ENCODE results near the gene FAM117A. TPM values are rescaled to one million over a fixed set of nuclear protein-coding genes. Genes with fewer than 3 reads are reported as not detected.

FAM117A gene, protein sequence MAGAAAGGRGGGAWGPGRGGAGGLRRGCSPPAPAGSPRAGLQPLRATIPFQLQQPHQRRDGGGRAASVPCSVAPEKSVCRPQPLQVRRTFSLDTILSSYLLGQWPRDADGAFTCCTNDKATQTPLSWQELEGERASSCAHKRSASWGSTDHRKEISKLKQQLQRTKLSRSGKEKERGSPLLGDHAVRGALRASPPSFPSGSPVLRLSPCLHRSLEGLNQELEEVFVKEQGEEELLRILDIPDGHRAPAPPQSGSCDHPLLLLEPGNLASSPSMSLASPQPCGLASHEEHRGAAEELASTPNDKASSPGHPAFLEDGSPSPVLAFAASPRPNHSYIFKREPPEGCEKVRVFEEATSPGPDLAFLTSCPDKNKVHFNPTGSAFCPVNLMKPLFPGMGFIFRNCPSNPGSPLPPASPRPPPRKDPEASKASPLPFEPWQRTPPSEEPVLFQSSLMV
- total RNA-seq: 7.8 TPM

DNA sequence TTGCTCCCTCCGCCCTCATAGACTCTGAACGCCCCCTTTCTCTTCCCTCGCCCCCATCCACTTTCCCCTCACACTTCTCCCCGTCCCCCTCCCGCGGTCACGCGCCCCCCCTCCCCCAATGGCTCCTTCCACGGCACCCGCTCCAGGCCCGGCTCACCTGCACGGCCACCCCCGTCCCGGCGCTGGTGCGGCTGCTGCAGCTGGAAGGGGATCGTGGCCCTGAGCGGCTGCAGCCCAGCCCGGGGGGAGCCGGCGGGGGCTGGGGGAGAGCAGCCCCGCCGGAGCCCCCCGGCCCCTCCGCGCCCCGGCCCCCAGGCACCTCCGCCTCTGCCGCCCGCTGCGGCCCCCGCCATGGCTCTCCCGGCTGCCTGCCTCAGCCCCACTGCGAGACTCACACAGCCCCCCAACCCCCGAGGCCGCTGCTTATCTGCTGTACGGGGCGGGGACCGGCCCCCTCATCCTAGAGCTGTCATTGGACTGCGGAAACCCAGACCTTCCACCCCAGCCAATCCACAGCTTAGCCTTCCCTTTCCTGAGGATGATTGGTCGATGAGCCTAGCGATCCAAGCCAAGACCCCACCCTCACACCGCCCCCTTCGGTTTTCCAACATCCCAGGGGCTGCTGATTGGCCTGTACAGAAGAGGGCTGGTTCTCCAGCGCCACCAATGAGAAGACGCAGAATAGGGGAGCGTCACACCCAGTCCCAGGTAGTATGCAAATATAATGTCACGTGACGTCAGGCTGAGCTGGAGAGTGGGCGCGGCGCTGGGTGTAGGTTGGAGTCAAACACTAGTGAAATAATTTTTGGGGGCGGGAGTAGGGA lies at the start of gene FAM117A:
TSS of gene FAM117A (minus strand) at position 397 of the 824 bp plus-strand sequence. CDS start at position 353, 44 bp downstream.
- DNase-seq: peak; percentile 99

DNA sequence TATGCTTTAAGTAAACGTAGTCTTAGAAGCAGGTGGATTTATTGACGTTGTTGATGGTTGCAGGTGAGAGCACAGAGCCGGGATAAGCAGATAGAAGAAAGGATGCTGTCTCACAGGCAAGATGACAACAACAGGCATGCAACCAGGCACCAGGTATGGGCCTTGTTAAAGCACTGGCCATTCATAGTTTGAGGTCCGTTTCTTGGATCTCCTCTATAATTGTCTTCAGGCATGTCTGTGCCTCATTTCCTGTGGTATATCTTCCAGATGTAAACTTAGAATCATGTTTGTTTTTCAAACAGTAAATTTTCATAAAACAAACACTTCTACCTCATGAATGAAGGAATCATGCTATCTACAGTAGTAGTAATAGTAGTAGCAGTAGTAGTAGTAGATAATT lies 45.1 kb upstream of the FAM117A start:
- DNase-seq: no peak

DNA sequence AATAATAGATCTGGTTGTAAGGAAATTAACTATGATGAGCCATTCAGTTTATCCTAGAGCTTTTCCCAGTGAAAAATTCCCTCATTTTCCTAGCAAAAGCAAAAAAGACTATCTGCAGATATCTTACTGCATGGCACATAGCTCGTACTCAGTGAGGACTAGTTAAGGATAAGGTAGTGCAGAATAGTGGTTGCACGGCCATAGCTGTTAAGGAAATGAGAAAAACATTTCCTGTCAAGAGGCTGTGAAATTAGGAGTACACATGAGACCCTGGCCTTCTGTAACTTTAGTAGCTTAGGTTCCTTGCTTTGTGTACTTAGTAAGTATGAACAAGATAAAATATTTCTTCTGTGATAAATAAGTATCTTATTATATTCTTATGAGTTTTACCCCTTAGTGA lies 34.8 kb upstream of the FAM117A start:
- no peak for DNase-seq

DNA sequence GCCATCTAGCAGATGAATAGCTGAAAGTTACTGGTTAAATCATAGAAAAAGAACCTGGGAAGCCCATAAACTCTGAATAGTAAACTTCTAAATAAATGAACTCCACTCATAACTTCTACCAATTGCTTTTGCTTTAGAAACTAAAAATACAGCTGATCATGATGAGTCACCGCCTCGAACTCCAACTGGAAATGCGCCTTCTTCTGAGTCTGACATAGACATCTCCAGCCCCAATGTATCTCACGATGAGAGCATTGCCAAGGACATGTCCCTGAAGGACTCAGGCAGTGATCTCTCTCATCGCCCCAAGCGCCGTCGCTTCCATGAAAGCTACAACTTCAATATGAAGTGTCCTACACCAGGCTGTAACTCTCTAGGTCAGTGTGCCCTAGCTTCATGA lies 34.3 kb upstream of the FAM117A start:
- no peak for DNase-seq

DNA sequence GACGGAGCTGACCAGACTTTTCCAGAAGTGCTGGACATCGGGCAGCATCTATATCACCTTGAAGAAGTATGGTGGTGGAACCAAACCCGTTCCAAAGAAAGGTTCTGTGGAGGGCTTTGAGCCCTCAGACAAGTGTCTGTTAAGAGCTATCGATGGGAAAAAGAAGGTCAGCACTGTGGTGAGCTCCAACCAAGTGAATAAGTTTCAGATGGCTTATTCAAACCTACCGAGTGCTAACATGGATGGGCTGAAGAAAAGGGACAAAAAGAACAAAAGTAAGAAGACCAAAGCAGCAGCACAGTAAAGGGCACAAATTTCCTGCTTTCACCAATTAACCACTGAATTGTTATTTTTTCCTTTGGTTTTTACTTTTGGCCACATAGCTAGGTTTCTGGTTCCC lies 31.4 kb upstream of the FAM117A start:
- no peak for DNase-seq

DNA sequence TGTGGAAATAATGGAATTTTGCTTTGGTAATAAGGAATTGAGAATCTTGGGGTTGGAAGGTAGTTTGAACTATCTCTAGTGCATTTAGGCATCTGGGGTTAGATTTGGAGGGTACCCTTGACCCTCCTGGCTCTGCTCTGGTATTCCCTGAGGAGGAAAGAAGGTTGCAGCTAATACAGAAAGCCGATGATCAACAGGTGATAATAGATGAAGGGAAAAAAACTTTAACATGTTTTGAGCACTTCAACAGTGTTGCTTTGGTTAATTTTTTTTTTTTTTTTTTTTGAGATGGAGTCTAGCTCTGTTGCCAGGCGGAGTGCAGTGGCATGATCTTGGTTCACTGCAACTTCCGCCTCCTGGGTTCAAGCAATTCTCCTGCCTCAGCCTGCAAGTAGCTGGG lies 29.4 kb upstream of the FAM117A start:
- no peak for DNase-seq

DNA sequence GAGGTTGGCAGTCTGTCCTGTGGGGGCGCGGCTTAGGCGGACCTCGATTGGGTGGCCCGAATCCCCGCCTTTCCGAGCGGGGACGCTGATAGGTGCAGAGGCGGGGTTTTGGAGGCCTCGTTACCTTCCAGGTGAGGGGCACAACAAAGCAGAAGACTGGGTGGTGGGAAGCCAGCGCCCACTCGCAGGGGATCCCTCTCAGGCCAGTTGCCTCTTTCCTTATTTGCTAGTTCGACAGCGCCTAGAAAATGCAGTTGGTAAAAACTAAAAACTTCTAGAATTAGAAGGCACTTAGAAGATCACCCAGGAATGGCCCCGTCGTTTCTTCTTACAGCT lies 25.3 kb upstream of the FAM117A start:
- no peak for DNase-seq

DNA sequence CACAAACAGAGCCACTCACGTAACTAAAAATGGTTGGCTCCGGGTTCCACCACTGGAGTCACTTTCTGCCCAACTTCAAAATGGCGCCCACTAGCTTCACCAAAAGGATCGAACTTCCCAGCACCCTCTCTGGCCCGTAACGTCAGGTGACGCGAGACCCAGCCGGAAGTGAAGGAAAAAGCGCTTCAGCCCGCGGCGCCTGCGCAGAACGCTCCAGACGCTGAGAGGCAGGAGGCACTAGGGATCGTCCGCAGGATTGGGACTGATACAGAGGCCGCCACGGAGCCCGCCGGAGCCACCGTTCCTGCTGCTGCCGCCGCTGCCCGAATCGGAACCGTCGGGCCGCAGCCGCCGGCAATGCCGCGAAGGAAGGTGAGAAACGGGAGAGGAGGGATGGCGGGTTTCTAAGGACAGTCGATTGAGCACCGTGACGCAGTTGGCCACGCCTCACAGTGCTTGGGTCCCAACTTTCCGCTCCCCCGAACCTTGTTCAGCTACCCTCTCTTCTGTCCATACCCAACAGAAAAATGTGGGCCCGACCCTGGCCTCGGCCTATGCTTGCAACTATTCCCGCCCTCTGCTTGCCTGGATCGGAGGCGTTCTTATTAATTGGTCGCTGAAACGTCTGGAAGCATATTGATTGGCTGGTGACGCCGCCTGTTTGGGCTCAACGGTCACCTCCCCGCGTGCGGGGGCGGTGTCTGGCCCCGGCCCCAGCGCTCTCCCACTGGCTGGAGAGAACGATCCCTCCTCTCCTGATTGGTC lies 24.7 kb upstream of the FAM117A start, which contains the start of gene KAT7:
TSS of gene KAT7 (plus strand) at position 204 of the 765 bp plus-strand sequence. CDS start at position 358, 154 bp downstream.
- peak; percentile 100 for DNase-seq

DNA sequence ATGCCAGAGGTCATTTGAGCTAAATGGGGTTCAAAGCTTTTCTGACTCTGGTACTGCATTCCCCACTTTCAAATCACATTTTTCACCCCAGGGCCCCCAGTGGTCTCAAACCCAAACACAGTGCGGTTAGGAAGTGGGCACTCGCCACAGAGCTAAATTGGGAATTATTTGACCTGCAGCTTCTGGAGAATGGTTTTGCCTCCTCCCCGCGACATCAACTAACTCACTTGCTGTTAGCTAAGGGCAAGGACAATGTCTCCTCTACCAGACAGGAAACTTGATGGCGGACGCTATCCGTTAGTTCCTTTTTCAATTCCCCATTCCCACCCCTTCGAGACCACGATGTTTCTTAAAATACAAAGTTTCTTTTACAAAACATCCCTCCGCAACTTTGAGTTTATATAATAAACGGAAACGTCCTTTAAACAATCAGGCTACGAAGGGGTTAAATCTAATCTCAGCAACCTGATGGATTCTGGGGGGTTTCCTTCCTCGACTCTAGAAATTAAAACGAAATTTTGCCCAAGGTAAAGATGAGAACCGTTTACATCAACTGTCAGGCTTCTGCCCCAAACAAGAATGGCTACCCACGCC lies 24.1 kb upstream of the FAM117A start:
- no peak for DNase-seq

DNA sequence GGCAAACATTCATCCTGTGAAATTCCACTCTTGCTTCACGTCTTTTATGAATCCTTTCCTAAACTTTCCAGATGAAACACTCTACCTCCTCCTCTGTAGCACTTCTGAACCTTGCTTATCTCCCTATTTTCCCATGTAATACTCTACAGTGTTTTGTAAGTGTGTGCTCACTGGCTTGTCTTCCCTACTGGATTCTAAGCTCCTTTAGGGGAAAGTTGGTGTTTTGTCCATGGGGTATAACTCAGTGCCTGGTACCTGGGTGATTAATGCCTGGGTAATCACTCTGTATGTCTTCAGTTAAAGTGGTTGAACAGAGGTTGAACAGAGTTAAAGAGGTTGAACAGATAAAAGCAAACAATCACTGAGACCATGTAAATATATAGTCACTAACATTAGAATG lies 20.7 kb upstream of the FAM117A start:
- DNase-seq: no peak

DNA sequence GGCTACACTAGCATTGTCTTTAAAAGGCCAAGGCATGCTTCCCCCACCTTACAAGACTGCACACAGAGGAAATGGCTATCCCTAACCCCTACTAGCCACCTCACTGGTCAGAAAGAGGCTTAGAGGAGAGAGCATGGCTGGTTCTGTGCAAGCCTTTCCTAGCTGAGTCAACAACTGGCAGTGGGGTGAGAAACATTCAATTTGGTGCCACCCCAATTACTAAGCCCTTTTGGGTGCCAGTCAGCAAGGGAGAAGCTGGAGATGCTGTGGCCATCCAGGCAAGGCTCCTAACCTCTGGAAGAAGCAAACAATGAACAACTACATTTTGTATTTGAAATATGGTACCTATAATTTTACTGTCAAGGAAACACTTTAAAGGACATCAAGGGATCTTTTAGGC lies 19.9 kb upstream of the FAM117A start:
- DNase-seq: no peak

DNA sequence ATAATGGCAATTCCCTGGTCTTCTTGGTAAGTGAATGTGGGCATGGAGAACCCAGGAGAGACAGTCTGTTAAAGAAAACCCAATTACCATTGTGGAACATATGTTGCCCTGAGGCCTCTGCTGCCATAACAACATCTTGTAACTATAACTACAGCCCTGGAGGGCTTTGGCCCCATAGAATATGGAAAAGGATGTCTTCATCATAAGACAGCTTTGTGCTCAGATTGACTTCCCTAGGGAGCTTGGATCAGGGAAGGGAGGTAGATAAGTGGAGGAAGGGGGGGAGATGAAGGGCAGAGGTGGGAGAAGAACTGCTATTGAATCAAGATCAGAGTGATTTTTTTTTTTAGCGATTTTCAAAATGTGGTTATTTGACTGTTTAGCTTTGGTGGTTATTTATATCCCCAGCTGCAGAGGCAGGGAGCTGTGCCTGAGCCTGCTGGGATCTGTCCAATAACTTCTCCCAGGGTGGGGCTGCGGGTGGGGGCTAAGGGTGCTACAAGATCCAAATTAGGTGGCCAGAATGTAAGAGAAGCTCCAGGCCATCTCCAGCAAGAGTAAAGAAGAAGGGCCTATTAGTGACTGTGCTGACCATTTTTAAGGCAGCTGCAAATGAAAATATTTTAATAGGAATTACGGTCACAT lies 19.3 kb upstream of the FAM117A start:
- DNase-seq: peak; percentile 21

DNA sequence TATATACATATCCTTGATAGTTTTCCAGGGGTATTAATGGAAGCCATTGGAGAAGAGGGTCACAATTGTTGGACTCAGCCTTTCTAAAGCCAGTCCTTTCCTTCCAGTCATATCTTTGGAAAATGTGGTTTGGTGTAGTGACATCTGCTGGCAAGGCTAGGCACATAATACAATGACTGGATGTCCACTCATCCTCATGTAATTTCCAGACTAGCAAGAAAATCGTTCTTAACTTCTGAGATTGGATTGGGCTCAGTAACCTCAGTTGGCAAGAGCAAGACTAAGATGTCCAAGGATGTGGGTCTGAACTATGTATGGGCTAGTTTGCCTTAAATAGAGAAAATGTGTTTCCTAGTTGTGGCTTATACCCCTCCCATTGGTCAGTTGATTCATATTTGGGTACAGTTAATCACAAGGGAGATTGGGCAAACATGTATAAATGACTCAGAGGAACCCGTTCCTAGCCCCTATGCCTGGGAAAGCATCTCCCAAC lies 15.9 kb upstream of the FAM117A start:
- peak; percentile 79 for DNase-seq

DNA sequence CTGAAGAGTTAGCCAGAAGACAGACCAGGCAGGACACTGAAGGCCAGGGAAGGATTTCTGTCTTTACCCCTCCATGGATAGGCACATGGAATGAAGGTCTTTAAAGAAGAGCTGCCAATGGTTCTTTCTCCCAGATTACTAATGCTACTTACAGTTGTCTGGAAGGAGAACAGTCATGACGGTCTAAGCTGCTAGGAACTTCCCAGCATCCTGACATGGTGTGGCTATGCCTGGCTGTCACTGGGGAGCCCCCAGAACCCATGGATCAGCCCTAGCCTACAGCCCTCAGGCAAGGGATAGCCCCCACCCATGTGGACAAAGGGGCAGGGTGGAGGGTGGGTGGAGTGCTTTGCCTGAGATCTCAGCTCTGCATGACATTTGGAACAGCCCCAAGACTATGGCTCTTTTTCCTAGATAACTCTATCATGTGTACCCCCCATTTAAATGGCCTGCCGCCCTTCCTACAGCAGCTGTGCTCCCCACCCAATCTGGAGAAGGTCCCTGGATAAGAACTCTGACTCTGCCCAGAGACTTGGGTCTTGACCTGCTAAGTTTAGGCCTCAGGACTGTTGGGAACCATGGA lies 15.3 kb upstream of the FAM117A start:
- DNase-seq: no peak

DNA sequence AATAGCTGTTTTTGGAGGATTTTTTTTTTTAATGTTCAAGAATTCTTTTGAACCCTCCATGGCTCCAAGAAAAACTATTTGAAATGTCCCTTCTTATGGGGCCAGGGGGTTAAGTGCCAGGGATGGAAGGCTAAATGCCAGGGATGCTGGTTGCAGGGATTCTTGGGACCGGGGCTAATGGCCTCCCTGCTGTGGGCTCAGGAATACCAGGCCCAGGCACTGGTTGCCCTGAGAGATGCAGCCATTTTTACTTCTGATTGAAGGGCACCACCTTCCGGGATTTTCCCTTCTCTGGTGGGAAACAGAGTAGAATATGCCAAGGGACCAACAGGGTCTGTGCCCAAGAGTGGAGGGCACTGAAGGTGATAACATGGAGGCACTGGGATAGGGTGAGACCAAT lies 13.6 kb upstream of the FAM117A start:
- no peak for DNase-seq

DNA sequence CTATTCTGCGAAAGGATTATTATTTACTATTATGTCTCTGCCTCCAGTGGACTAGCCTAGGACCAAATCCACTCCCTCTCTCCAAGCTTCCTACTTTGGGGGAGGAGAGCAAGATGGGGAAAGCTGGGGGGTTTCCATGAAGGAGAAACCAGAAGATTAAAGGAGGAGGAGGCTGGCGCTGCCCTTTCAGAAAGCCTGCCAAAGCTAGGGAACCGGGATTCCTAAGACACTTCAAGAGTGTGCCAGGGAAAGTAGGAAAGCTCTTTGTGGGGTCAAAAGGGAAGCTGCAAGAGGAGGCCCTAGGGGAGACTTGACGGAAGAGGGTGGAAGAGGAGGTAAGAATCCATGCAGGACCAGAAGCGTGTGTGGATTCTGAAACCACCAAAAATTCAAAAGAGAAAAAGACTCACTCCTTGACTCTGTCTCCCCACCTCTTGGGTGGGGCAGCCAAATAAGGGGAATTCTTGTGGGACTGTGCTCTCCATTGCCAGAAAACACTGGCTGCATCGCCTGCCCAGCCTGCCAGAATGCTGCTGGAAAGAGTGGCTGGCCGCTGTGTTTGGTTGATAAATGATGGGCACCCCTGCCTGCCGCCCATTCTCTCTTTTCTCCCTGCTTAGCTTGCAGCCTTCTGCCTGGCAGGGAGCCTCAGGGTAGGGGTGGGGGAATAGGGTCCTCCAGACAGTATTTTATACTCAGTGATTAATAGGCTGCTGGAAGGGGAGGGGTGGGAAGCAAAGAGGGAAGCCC lies 12.8 kb upstream of the FAM117A start:
- no peak for DNase-seq

DNA sequence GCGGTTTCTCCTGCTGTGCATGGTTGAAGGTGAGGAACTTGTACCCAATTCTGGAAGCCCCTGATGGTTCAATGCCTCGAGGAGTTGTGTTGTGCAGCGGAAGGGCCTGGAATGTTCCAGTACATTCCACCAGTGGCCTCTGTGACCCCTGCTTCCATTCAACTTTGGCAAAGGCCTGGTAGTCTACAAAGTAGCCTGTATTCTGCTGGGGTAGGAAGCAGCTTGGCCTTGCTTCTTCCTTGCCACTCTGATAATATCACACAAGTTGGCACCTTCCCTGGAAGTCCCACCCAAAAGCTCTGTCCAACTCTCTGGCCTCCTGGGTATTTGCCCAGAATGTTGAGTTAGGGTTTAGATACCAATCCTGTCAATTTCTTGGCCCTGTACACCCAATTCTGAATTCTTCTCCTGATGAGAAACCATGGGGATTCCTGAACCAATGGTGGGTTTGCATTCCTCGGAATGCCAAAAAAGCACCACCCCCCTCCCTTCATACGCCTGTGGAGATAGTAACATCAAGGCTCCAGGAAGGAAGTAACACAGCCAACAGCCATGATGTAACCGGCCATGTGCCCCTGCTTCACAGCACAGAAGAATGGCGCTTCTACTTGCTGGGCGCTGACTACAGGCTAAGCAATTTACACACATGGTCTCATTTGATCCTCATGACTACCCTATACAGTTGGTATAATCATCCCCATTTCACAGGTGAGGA lies 11.8 kb upstream of the FAM117A start:
- DNase-seq: no peak

DNA sequence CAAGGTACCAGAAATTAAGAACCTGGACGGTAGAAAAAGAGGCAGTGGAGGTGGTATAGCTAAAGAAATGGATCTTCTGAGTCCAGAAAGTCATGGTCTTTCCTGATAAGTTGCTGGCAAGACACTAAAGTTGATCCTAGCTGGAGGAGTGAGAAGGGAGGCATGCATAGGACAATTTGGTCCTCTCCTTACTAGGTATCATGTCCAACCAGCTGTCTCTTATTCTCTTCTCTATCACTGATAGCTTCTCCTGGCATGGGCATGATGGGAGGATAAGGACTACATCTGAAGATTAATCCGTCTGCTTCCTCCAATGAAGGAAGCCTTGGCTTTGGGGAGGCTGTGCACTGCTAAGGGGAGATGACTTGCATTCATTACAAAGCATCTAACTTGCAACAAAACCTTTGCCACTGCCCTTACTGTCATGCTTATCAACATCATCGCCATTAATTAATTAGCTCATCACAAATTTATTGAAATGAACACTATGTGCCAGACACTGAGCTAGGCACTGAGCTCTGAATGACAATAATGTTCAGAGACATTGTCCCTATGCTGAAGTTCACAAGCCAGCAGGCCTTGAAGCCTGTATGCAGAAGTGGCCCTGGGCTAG lies 3.1 kb upstream of the FAM117A start:
- no peak for DNase-seq

DNA sequence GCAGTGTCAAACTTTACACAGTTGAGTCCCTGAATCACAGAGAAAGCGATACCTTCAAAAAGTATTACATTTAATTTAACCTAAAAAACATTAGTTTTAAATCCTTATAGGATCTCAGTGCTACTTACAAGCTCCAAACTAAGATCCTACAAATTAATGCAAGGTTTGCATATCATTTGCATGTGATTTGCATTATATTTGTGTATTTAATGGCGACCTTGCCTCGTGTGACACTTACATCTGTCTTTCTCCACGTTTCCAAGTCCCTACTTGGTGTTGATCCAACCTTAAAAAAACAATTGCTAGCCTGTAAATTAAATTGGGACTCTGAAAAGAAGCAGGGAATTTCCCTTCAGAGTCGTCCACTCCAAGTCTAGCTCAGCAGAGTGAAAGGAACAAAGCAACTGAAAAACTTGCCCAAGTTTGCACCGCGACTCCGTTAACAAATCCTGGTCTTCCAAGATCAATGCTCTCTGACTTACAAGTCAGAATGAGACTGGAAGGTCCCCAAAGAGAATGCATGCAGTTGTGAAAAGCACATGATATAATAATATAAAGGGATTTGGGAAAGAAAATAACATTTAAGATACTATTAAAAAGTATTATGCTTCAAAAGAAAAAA lies 739 bp upstream of the FAM117A start:
- no peak for DNase-seq

Measured in tongue (tissue), 2 donors.